ENCODE results near the gene OPALIN.
"Not testable (repeated sequence)": the region's sequence is repeated elsewhere in the genome, so short reads cannot be mapped to it uniquely, and the experiment has no call there.

OPALIN gene

DNA sequence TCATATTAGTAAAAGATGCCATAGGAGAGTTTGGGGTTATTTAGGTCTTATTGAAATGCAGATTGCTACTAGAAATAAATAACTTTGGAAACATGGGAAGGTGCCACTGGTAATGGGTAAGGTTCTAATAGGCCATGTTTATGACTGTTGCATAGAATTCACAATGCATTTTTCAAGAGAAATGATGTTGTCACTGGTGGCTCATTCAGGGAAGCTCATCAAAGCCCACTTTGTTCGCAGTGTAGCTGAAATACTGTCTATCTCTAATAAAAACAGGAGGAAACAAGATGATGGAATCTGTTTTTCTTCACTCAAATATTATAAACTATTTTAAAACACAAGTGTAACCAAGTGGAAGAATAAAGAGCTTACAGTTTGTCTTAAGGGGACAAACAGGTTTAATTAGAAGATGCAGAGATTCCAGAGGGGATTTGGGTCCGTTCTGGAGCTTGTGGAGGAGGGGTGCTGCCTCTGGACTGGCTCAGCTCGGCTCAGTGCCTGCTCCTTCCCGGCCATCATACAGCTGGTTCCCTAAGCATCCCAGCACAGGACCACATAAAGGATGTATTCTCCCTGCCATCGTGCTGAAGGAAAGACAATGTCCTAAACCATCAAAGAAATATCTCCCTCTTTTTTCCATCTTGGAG, 20.4 kb downstream of the OPALIN start:
- no peak for DNase-seq (ENCODE audit: low read depth)

GRCh38 chr10:96337106-96337505, 21.7 kb downstream of the OPALIN start:
- no peak for DNase-seq (ENCODE audit: low read depth)

- DNase-seq (ENCODE audit: low read depth) = no peak
These were observed 23.9 kb downstream of the OPALIN start for GRCh38 chr10:96334616-96335526.

- no peak for DNase-seq (ENCODE audit: low read depth)
These were observed 25.7 kb downstream of the OPALIN start for GRCh38 chr10:96333101-96333500.

- no peak for DNase-seq (ENCODE audit: low read depth)
These were observed 31.3 kb downstream of the OPALIN start for GRCh38 chr10:96327462-96327861.

DNA sequence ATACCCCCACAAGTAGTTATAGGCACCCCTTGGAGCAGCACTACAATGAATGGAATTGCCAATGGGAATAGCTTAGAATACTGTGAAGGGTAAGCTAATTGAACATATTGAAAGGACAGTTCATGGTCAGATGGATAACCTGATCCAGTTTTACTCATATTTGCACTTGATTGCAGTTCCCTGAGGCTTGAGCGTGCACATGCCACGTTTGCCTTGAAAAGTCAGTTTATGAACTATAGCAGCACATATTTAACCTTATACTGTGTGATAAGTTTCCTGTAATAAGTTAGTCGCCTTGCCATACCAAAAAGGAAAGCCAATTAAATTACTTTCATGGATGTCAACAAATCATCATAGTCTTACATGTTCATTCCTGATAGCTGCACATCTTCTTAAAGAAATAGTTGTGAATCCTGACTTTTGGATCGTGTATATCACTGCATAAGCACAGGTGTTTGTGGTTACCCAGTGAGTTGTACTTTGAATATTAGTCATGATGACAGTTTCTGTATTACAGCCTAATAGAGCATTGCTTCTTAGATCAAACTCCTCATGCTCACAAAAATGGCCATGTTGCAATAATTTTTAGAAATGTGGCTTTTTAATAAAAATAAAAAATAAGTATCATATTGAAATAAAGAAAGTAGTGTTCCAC, 33.0 kb downstream of the OPALIN start:
- DNase-seq (ENCODE audit: low read depth) = no peak

- no peak for DNase-seq (ENCODE audit: low read depth)
These were observed 34.4 kb downstream of the OPALIN start for GRCh38 chr10:96324447-96324846.

DNA sequence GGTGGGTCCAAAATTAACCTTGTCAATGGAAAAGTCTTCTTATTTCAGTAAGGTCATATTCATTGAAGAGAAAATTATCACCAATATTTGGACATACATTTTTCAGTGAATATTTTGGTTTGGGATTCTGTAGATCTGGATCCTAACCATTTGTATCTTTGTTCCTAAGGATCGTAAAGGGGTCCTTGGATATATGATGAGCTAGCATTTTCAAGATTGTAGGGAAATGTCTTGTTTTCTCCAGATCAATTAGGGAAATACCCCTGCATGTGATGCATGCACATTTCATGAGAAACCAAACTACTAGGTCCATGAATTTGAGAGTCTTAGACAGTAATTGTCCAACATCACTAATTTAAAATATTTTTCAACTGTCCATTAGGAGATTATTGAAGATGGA, 36.5 kb downstream of the OPALIN start:
- DNase-seq (ENCODE audit: low read depth) = no peak

GRCh38 chr10:96321822-96322221, 37.0 kb downstream of the OPALIN start:
- DNase-seq (ENCODE audit: low read depth) = no peak

- no peak for DNase-seq (ENCODE audit: low read depth)
These were observed 38.9 kb downstream of the OPALIN start for GRCh38 chr10:96319754-96320474.

- no peak for DNase-seq (ENCODE audit: low read depth)
These were observed 41.6 kb downstream of the OPALIN start for GRCh38 chr10:96317067-96317833.

GRCh38 chr10:96313344-96313743, 45.5 kb downstream of the OPALIN start:
- DNase-seq (ENCODE audit: low read depth) = no peak

- no peak for DNase-seq (ENCODE audit: low read depth)
These were observed 47.6 kb downstream of the OPALIN start for GRCh38 chr10:96311180-96311715.

DNA sequence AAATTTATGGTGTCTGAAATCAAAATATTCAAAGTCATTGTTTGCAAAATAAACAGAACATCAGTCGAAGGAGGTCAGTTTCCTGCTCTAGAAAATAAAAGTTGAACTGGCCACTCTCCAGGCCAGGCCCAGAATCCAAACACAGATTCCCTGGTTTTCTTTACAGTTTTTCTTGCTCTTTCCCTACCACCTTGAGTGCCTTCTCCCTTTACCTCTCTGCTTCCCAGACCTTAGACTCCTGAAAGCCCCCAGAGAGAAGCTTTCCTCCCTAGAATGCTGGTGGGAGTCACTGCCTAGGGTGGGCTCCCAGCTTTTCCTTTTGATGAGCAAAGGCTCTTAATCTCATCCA, 48.5 kb downstream of the OPALIN start:
- no peak for DNase-seq (ENCODE audit: low read depth)

DNA sequence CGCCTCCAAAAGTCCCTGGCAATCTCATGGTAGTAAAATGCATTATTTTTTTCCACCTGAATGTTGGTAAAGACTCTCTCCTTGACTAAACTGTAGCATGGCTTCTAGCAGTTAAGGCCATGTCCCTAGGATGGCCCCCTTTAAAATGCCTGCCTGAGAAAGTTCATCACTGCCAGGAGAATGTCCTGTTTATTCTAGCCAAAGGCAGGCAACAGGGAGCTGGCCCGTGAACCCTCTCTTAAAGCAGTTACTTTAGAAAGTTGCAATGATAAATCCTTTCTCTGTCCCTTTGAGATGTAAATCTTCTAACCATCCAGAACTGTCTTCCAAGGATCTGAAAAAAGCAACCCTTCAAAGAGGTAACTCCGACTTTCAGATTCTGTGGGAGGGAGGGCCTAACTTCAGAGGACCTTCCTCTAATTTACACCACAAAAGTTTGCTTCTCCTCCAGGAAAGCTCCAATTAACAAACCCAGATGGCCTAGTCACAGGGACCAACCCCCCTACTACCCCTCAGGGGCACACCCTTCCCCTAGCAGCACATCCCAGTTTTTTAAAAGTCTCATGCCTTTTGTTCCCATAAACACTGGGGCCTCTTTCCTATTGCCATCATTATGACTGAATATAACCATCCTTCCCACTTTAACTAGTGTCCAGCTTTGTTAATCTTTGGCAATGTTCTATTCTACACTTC, 49.0 kb downstream of the OPALIN start:
- DNase-seq (ENCODE audit: low read depth) = no peak

GRCh38 chr10:96308854-96309253, 49.9 kb downstream of the OPALIN start:
- not testable (repeated sequence) for DNase-seq (ENCODE audit: low read depth)

- no peak for DNase-seq (ENCODE audit: low read depth)
These were observed 52.3 kb downstream of the OPALIN start for GRCh38 chr10:96306516-96306915.

- no peak for DNase-seq (ENCODE audit: low read depth)
These were observed 53.8 kb downstream of the OPALIN start for GRCh38 chr10:96305019-96305418.

GRCh38 chr10:96304230-96304629, 54.6 kb downstream of the OPALIN start, which contains the start of gene DNTT:
TSS of gene DNTT (plus strand) at chr10:96304434. CDS start at chr10:96304498, 64 bp downstream.
- DNase-seq (ENCODE audit: low read depth) = no peak

DNA sequence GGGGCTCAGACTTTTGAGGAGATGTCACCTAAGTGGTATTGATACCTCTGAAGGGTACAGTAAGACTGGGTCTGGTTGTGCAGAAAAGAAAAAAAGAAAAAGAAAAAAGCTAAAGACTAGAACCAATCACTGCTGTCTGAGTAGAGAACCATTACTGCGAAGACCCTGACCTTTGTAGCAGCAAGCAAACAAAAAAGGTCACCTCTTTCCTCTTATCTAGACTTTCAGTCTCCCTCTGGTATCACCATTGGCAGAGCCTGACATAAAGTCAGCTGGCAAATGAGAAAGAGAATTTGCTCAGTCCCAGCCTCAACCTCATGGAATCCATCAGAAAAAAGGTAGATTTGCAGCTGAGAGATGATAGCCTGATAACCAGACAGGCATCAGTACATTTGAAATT, 57.2 kb downstream of the OPALIN start:
- no peak for DNase-seq (ENCODE audit: low read depth)

GRCh38 chr10:96299383-96299782, 59.4 kb downstream of the OPALIN start:
- no peak for DNase-seq (ENCODE audit: low read depth)

All from stimulated activated CD8-positive, alpha-beta memory T cell treated with anti-CD3 and anti-CD28 coated beads, Interleukin-15, amount 100 ng/mL, for 24 hours (primary cell).